ENCODE data around the gene RHOBTB1. TPM values are rescaled to one million over a fixed set of nuclear protein-coding genes. Genes with fewer than 3 reads are reported as not detected.

RHOBTB1 gene
- total and polyA plus RNA-seq, 9 of the 15 experiments (the other 6 are each of a cell fraction or from before 2014, with no cell fraction given) = 1.7 to 11.7 (median 9.3) TPM

GRCh38 chr10:60964257-60965235, 20.6 kb upstream of the RHOBTB1 start (continued):
- TF ChIP-seq MYC (IDR thresholded peaks at IDR 0.05; ENCODE audit: low read depth, low read length) (no peak), MYC (CRISPR knock-in tag; IDR thresholded peaks at IDR 0.05; ENCODE audit: borderline replicate concordance, low read depth) (no peak), ARNT (IDR thresholded peaks at IDR 0.05) (0 out of 4 replicates have a peak, but pooled peaks of 1 of the 2 experiments have one; percentile 42), ETS1 (conservative IDR thresholded peaks at IDR 0.05; ENCODE audit: control insufficient read depth, low read depth, low read length) (no peak), JUND (IDR thresholded peaks at IDR 0.05; ENCODE audit: borderline replicate concordance, low read depth, low read length) (peak; percentile 78), JUND (tag; IDR thresholded peaks at IDR 0.05; ENCODE audit: borderline replicate concordance, low read depth, low read length) (peak; percentile 80; the same call in 2 of the 3 replicates), NR2C1 (IDR thresholded peaks at IDR 0.05) (no peak), NR2C1 (tag; IDR thresholded peaks at IDR 0.05) (peak; percentile 9; the same call in 1 of the 2 replicates), SMC3 (conservative IDR thresholded peaks at IDR 0.05; ENCODE audit: insufficient read depth, low read depth, low read length) (peak; percentile 45)
- TF ChIP-seq, protein P1, sequence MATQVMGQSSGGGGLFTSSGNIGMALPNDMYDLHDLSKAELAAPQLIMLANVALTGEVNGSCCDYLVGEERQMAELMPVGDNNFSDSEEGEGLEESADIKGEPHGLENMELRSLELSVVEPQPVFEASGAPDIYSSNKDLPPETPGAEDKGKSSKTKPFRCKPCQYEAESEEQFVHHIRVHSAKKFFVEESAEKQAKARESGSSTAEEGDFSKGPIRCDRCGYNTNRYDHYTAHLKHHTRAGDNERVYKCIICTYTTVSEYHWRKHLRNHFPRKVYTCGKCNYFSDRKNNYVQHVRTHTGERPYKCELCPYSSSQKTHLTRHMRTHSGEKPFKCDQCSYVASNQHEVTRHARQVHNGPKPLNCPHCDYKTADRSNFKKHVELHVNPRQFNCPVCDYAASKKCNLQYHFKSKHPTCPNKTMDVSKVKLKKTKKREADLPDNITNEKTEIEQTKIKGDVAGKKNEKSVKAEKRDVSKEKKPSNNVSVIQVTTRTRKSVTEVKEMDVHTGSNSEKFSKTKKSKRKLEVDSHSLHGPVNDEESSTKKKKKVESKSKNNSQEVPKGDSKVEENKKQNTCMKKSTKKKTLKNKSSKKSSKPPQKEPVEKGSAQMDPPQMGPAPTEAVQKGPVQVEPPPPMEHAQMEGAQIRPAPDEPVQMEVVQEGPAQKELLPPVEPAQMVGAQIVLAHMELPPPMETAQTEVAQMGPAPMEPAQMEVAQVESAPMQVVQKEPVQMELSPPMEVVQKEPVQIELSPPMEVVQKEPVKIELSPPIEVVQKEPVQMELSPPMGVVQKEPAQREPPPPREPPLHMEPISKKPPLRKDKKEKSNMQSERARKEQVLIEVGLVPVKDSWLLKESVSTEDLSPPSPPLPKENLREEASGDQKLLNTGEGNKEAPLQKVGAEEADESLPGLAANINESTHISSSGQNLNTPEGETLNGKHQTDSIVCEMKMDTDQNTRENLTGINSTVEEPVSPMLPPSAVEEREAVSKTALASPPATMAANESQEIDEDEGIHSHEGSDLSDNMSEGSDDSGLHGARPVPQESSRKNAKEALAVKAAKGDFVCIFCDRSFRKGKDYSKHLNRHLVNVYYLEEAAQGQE (IDR thresholded peaks at IDR 0.05; ENCODE audit: borderline replicate concordance) = peak; percentile 85
- TF ChIP-seq, protein P1 (CRISPR knock-in tag; IDR thresholded peaks at IDR 0.05; ENCODE audit: low read depth) = no peak
- TF ChIP-seq, protein P2, sequence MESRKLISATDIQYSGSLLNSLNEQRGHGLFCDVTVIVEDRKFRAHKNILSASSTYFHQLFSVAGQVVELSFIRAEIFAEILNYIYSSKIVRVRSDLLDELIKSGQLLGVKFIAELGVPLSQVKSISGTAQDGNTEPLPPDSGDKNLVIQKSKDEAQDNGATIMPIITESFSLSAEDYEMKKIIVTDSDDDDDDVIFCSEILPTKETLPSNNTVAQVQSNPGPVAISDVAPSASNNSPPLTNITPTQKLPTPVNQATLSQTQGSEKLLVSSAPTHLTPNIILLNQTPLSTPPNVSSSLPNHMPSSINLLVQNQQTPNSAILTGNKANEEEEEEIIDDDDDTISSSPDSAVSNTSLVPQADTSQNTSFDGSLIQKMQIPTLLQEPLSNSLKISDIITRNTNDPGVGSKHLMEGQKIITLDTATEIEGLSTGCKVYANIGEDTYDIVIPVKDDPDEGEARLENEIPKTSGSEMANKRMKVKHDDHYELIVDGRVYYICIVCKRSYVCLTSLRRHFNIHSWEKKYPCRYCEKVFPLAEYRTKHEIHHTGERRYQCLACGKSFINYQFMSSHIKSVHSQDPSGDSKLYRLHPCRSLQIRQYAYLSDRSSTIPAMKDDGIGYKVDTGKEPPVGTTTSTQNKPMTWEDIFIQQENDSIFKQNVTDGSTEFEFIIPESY (CRISPR knock-in tag; IDR thresholded peaks at IDR 0.05) = no peak
- TF ChIP-seq, protein P3, sequence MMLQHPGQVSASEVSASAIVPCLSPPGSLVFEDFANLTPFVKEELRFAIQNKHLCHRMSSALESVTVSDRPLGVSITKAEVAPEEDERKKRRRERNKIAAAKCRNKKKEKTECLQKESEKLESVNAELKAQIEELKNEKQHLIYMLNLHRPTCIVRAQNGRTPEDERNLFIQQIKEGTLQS (IDR thresholded peaks at IDR 0.05) = peak; percentile 93
- TF ChIP-seq, protein P3 (CRISPR knock-in tag; conservative IDR thresholded peaks at IDR 0.05) = no peak

Measured in K562 (cell line).